Smooth muscle cell (in vitro differentiated cells): Measurements from ENCODE around the gene BRDT. TPM values are rescaled to one million over a fixed set of nuclear protein-coding genes. Genes with fewer than 3 reads are reported as not detected.
A peak's percentile ranks its signal among the peaks of the same experiment; 100 is the strongest.

Experiments used
- DNase-seq: peaks from one replicate; lab custom pipeline; 2025; ENCODE audit not compliant: unreplicated experiment; lab: John Stamatoyannopoulos, UW
- H2AFZ ChIP-seq: fragments of 200-600 bp; sonication (generic); 2 replicates; pipeline ENCODE4 v1.6.0; 2016; ENCODE audit warnings: antibody characterized with exemption, low read depth, mild to moderate bottlenecking
- H3F3A ChIP-seq: fragments of 200-600 bp; sonication (generic); 2 replicates; pipeline ENCODE4 v1.6.0; 2017; ENCODE audit warnings: antibody characterized with exemption, low read depth
- H3K27ac ChIP-seq: fragments of 200-600 bp; sonication (generic); 2 replicates; pipeline ENCODE4 v1.5.1; 2016; ENCODE audit warnings: low read depth, mild to moderate bottlenecking
- H3K27me3 ChIP-seq: fragments of 200-600 bp; sonication (generic); 2 replicates; pipeline ENCODE4 v1.6.1; 2016; ENCODE audit warnings: low read depth, mild to moderate bottlenecking
- H3K36me3 ChIP-seq: fragments of 200-600 bp; sonication (generic); 2 replicates; pipeline ENCODE4 v1.5.1; 2016; ENCODE audit warnings: low read depth
- H3K4me1 ChIP-seq: fragments of 200-600 bp; sonication (generic); 2 replicates; pipeline ENCODE4 v1.5.1; 2016; ENCODE audit warnings: low read depth
- H3K4me2 ChIP-seq: fragments of 200-600 bp; sonication (generic); 2 replicates; pipeline ENCODE4 v1.6.0; 2016; ENCODE audit warnings: mild to moderate bottlenecking
- H3K4me3 ChIP-seq: fragments of 200-600 bp; sonication (generic); 2 replicates; pipeline ENCODE4 v1.5.1; 2016; ENCODE audit warnings: mild to moderate bottlenecking
- H3K79me2 ChIP-seq: fragments of 200-600 bp; sonication (generic); 2 replicates; pipeline ENCODE4 v1.6.0; 2016; ENCODE audit warnings: low read depth, mild to moderate bottlenecking
- H3K9ac ChIP-seq: fragments of 200-600 bp; sonication (generic); 2 replicates; pipeline ENCODE4 v1.6.0; 2016; ENCODE audit warnings: low read depth
- H3K9me3 ChIP-seq: fragments of 200-600 bp; sonication (generic); replicated peaks from 2 replicates; pipeline ENCODE4 v1.5.1; 2016; ENCODE audit warnings: low read depth
- H4K20me1 ChIP-seq: fragments of 200-600 bp; sonication (generic); 2 replicates; pipeline ENCODE4 v1.6.0; 2016; ENCODE audit warnings: low read depth
- CTCF ChIP-seq: fragments of 200-600 bp; sonication (generic); IDR thresholded peaks from 2 replicates; pipeline ENCODE4 v1.5.1; 2017; ENCODE audit warnings: borderline replicate concordance, mild to moderate bottlenecking, antibody characterized with exemption; ENCODE audit not compliant: insufficient read depth, poor library complexity, severe bottlenecking
- WGBS: methylation state at CpG from one replicate; pipeline ENCODE4 v1.1.7; 2016; ENCODE audit warnings: low lambda C conversion rate; 5-methylcytosine and 5-hydroxymethylcytosine counted together
- polyA plus RNA-seq: library from polyadenylated mRNA; unstranded; fragments of >200 nt; fragmentation: Nextera tagmentation; extraction: Ambion mirVana; gene quantifications from 2 replicates; pipeline ENCODE4 v1.2.1, GENCODE V29; 2016
- total RNA-seq: library from RNA; depleted of rRNA; stranded (reverse); fragments of >200 nt; gene quantifications from 2 replicates; pipeline ENCODE4 v1.2.3, GENCODE V29; 2014

The BRDT gene
- total and polyA plus RNA-seq, 2 experiments from 2014 or later, result not detected

DNA sequence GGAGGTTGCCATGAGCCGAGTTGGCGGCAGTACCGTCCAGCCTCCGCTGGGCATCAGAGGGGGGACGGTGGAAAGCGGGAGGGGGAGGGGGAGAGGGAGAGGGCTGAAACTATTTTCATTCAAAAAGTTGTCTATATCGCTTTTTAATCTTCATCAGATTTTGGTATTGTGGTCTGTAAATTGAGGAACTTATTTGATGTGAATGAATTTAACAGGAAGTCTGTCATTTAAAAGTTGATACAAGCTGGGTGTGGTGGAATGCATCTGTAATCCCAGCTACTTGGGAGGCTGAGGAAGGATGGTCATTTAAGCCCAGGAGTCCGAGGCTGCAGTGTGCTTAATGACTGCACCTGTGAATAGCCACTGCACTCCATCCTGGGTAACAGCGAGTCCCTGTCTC is 77.6 kb downstream of the BRDT start:
- no peaks in the 10 kb centered on the region for H3F3A ChIP-seq
- H3K36me3 ChIP-seq, result no peaks in the 10 kb centered on the region
- no peak for TF ChIP-seq CTCF
- no peak overlapping the region for H3K9ac ChIP-seq
- no peak overlapping the region for H2AFZ ChIP-seq
- no peak overlapping the region for H3K4me3 ChIP-seq
- H3K9me3 ChIP-seq, result peaks cover 6% of the 10 kb centered on the region
- no peak for DNase-seq
- H3K27ac ChIP-seq, result no peak overlapping the region
- no peak overlapping the region for H3K4me2 ChIP-seq
- H3K27me3 ChIP-seq, result peaks cover 11% of the 10 kb centered on the region
- no peaks in the 10 kb centered on the region for H4K20me1 ChIP-seq
- no peaks in the 10 kb centered on the region for H3K79me2 ChIP-seq
- WGBS, result 88% methylated on average over 8 of the region's 9 CpGs
- no peaks in the 10 kb centered on the region for H3K4me1 ChIP-seq

DNA sequence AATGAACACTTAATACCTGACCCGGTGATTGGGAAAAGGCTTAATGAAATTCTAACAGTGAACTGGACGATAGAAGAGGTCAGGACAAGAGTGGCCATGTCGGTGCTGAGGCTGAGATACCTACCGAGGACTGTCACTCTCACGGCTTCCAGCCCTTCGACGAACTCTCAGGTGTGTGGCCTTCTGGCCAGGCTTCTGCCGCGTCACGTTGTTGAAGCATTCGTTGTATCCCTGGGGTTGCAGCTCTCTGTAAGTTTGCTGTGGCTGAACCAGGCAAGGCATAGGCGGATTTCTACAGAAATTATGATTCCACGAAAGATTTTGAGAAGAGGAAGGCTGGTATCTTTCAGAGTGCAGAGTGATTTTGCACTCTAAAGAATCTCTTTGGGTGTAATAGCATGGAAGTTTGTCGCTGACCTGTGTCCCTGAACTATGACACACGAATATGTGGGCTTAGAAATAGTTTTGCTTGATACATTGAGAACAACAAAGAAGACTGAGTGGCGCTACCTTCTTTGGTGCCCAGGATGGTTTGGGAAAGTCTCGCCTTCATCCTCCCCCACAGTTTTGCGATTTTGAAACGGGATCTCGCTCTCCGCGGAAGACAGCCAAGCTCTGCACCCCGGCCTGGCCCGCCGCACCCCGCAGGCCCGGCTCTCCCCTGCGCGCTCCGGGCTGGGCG is 80.2 kb downstream of the BRDT start:
- 37% methylated on average over 31 of the region's 31 CpGs for WGBS
- no peak overlapping the region for H3K9ac ChIP-seq

GRCh38 chr1:92030656-92031107 is 81.5 kb downstream of the BRDT start:
- no peaks in the 10 kb centered on the region for H3K79me2 ChIP-seq
- no peaks in the 10 kb centered on the region for H3K4me1 ChIP-seq
- no peak overlapping the region for H3K27ac ChIP-seq
- no peaks in the 10 kb centered on the region for H3K9me3 ChIP-seq
- H2AFZ ChIP-seq, result peak overlapping the region; percentile 85
- no peaks in the 10 kb centered on the region for H3K36me3 ChIP-seq
- H3F3A ChIP-seq, result no peaks in the 10 kb centered on the region
- H3K4me3 ChIP-seq, result peak overlapping the region; percentile 69
- 21% methylated on average over 4 of the region's 4 CpGs for WGBS
- TF ChIP-seq CTCF, result no peak
- peak overlapping the region; percentile 99 for H3K4me2 ChIP-seq
- DNase-seq, result no peak
- H4K20me1 ChIP-seq, result no peaks in the 10 kb centered on the region
- H3K9ac ChIP-seq, result no peak overlapping the region
- H3K27me3 ChIP-seq, result peaks cover 11% of the 10 kb centered on the region

More for the DNA sequence above, 80.2 kb downstream of the BRDT start:
- Histone ChIP-seq H3K4me2 (peak overlapping the region; percentile 99), H3K4me3 (peak overlapping the region; percentile 69), H3F3A (no peaks in the 10 kb centered on the region), H2AFZ (peak overlapping the region; percentile 79), H3K36me3 (no peaks in the 10 kb centered on the region), H3K79me2 (no peaks in the 10 kb centered on the region), H3K9me3 (no peaks in the 10 kb centered on the region), H3K27me3 (peaks cover 11% of the 10 kb centered on the region), H3K27ac (no peak overlapping the region), H4K20me1 (no peaks in the 10 kb centered on the region), H3K4me1 (no peaks in the 10 kb centered on the region)
- TF ChIP-seq CTCF, result no peak
- DNase-seq, result no peak
